ENCODE results near the gene CDC14A.

- TF ChIP-seq CTCF (IDR thresholded peaks at IDR 0.05; ENCODE audit: insufficient read depth, low read length) (no peak), REST (IDR thresholded peaks at IDR 0.05; ENCODE audit: insufficient replicate concordance, low read depth) (no peak), POLR2AphosphoS5 (IDR thresholded peaks at IDR 0.05; ENCODE audit: low read depth) (no peak), GABPA (IDR thresholded peaks at IDR 0.05; ENCODE audit: low read depth) (no peak)
Observed at GRCh38 chr1:100358210-100358609, 5.9 kb downstream of the CDC14A start.
